RKO (cell line): ENCODE data around the gene ALS2.

ENCODE experiments used
- DNase-seq: peaks from one replicate; pipeline ENCODE4 v3.0.0-alpha.2; 2016; ENCODE audit warnings: low spot score

The ALS2 gene

GRCh38 chr2:201754717-201755415 lies 25.9 kb downstream of the ALS2 start:
- DNase-seq: no peak

- no peak for DNase-seq
Measured at GRCh38 chr2:201751566-201751965, 29.2 kb downstream of the ALS2 start.

GRCh38 chr2:201746551-201746950 lies 34.2 kb downstream of the ALS2 start:
- no peak for DNase-seq

GRCh38 chr2:201735486-201735885 lies 45.2 kb downstream of the ALS2 start:
- DNase-seq: no peak

- no peak for DNase-seq
Measured at GRCh38 chr2:201734111-201734510, 46.6 kb downstream of the ALS2 start.

GRCh38 chr2:201733544-201733943 lies 47.2 kb downstream of the ALS2 start:
- peak; percentile 72 for DNase-seq

GRCh38 chr2:201730651-201731285 lies 50.0 kb downstream of the ALS2 start:
- no peak for DNase-seq

- DNase-seq: no peak
Measured at GRCh38 chr2:201715459-201715858, 65.3 kb downstream of the ALS2 start.

GRCh38 chr2:201712726-201713125 lies 68.0 kb downstream of the ALS2 start:
- DNase-seq: no peak

- no peak for DNase-seq
Measured at GRCh38 chr2:201709747-201710146, 71.0 kb downstream of the ALS2 start.

- no peak for DNase-seq
Measured at GRCh38 chr2:201709049-201709448, 71.7 kb downstream of the ALS2 start.

- DNase-seq: peak; percentile 31
Measured at GRCh38 chr2:201707753-201708152, 73.0 kb downstream of the ALS2 start.

GRCh38 chr2:201707142-201707541 lies 73.6 kb downstream of the ALS2 start:
- DNase-seq: no peak

- DNase-seq: peak; percentile 13
Measured at GRCh38 chr2:201704536-201704935, 76.2 kb downstream of the ALS2 start.

- DNase-seq: no peak
Measured at GRCh38 chr2:201701646-201702045, 79.1 kb downstream of the ALS2 start.

- DNase-seq: no peak
Measured at GRCh38 chr2:201699416-201699815, 81.3 kb downstream of the ALS2 start.

- DNase-seq: no peak
Measured at GRCh38 chr2:201698588-201699226, 82.0 kb downstream of the ALS2 start, which contains the start of gene MPP4. Gene MPP4, minus strand, starts transcription at chr2:201698644. Its CDS starts 4,690 bp downstream, at chr2:201693954.

- DNase-seq: peak; percentile 62
Measured at GRCh38 chr2:201697899-201698298, 82.8 kb downstream of the ALS2 start.

GRCh38 chr2:201696151-201696659 lies 84.5 kb downstream of the ALS2 start:
- DNase-seq: peak; percentile 81

- no peak for DNase-seq
Measured at GRCh38 chr2:201685156-201685555, 95.6 kb downstream of the ALS2 start.

GRCh38 chr2:201680743-201681142 lies 100.0 kb downstream of the ALS2 start:
- DNase-seq: no peak

GRCh38 chr2:201678401-201678800 lies 102.3 kb downstream of the ALS2 start:
- DNase-seq: no peak

- no peak for DNase-seq
Measured at GRCh38 chr2:201675454-201675853, 105.3 kb downstream of the ALS2 start.
